HG03196 (cell line): Measurements from ENCODE around the gene CDHR5.
"Not testable (repeated sequence)": the region's sequence is repeated elsewhere in the genome, so short reads cannot be mapped to it uniquely, and the experiment has no call there.

Experiments used
- ATAC-seq: cut with Tn5 transposase; IDR thresholded peaks from one replicate; pipeline ENCODE4 v1.9.1; 2021; ENCODE audit not compliant: unreplicated experiment

The CDHR5 gene

GRCh38 chr11:624705-625635 is at the start of gene CDHR5:
CDHR5 (minus strand) TSS chr11:624955; CDS start chr11:624902, 53 bp downstream.
- no peak for ATAC-seq

GRCh38 chr11:674406-674805 is 49.7 kb upstream of the CDHR5 start:
- ATAC-seq, result no peak

DNA sequence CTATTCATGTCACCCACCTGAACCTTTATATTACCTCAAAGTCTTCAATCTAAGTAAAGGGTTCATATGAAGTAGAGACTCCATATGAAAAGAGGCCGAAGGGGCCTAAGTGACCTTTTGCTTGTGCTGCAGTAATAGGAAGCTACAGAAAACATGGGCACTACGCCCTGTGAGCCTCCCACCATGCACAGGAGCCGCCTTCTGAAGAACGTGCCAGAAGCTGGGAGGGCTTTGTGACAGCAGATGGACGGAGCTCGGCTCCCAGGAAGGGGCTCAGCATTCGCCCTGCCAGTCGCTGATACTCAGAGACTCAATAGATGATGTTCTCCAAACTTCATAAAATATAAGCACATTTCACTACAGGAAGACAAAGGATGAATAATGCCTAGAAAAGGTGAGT is 49.1 kb upstream of the CDHR5 start:
- ATAC-seq, result no peak

DNA sequence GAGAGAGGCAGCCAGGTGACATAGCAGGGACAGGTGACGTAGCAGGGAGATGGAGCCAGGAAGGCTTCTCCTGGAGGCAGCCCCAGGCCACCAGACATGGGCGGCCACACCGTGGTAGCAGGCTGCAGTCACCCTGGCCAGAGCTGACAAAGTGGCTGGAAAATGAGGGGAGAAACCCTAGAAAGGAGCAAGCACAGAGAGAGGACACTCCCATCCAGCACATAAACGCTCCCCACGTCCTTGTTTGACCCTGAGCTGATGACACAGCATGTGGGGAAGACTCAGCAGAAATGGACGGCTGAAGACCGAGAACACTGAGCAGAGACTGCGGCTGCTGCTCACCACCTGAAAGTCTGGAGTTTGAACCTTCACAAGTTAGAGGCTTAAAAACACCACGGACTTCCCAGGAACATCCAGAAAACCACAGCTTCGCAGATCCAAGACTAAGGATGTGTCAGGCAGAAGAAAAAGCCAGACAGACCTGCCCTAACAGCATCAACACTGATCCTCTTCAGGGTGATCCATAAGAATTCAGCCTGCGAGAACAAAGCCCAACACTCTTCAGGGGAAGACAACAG is 41.0 kb upstream of the CDHR5 start:
- no peak for ATAC-seq

GRCh38 chr11:665062-665703 is 40.4 kb upstream of the CDHR5 start:
- ATAC-seq, result no peak

- no peak for ATAC-seq
Observed at GRCh38 chr11:662689-663274, 38.0 kb upstream of the CDHR5 start.

DNA sequence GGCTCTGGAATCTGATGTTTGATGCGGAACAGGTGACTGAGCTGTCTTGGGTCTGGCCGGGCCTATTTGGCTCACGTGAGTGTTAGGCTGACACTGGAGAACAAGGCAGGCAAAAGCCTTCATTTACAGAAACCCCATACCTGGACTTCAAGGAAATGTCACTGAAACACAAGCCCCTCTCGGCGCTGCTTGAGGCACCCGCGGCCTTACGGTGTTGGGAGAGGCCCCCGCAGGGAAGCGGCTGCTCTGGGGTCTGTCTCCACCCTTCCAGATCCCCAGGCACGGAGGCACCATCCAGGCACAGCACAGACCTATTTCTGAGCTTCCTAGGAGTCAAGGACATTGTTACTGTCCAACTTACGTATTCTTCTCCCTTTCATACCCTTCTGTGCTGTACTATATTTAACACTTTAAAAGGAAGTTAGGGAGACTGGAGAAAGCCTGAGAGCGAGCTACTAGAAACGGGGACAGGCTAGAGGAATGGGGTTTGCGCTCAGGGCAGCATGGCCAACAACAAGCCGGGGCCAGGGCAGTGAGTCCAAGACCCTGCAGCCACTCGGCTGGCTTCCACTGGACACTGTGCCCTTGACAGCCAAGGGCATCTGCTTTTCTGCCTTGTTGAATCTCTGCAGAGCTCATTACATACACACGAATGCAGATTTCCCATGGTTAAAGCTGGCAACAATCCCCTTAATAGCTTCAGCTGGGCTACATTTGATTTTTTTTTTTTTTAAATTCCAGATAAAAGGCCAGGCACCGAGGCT is 36.1 kb upstream of the CDHR5 start:
- no peak for ATAC-seq

- ATAC-seq, result no peak
Observed at GRCh38 chr11:660281-660680, 35.5 kb upstream of the CDHR5 start.

DNA sequence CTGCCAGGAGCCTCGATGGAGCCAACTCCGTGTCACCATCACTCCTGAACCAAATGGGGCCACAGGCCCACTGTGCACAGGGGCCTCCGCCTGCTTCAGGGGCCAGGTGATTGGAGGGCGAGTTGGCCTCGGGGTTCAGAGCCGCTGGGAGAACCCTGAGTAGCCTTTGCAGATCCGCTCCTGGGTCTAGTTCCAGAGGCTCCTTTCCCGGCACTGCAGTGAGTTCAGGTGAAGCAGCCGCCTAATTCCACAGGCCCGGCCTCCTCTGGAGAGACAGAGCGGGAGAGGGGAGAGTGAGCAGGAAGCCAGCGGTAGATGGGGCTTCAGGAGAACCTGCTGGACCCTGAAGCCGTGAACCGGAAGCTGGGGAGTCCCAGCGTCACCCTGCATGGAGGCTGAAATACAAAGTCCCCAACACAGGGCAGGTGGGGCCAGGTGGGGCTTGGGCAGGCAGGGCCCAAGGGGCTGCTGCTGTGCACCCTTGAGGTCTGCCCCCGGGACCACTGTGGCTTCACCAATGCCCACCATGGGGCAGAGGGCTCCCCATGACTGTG is 34.9 kb upstream of the CDHR5 start:
- no peak for ATAC-seq

GRCh38 chr11:657691-658126 is 33.0 kb upstream of the CDHR5 start:
- no peak for ATAC-seq

DNA sequence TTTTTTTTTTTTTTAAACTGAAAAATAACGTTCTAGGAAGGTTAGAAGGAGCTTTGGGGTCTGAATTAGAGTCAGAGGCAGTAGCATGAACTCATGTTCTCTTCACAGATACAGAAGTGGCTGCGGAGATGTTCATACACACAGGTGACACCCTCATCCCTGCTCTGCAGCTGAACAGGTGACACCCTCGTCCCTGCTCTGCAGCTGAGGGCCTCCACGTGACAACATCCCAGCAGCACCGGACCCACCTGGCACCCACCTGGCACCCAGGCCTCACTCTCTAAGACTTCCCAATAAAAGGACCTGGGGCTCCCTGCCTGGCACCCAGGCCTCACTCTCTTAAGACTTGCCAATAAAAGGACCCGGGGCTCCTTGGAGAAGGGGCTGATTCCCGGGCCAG is 32.1 kb upstream of the CDHR5 start:
- no peak for ATAC-seq

- no peak for ATAC-seq
Observed at GRCh38 chr11:656426-656825, 31.7 kb upstream of the CDHR5 start.

DNA sequence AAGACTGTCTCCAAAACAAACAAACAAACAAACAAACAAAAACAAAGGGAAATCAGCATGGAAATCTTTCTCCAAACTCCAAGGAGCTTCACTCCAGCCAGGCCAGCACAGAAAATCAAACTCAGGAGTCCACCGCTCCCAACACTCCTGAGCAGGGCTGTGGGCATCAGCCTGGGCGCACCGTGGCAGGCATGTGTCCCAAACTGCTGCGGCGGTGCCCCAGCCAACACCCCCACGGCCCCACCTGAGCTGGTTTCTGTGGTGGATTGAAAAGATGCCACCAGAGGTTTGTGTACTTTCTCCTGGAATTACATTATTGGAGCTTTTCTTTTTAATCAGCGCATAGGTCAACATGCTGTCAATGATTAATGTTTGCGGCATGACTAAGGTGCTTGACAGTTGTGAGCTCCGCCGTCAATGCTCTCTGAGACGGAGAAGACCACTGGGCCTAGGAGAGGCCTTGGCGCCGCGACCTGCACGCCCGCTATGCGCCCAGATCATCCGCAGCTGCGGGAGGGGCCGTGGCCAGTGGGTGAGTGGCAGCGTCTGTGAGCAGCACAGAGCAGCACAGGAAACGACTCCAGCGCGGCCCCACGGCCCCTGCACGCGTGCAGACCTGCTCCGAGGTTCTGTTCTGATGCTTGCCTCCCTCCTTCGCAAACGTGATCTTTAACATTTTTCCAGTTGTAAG is 30.4 kb upstream of the CDHR5 start:
- ATAC-seq, result no peak

DNA sequence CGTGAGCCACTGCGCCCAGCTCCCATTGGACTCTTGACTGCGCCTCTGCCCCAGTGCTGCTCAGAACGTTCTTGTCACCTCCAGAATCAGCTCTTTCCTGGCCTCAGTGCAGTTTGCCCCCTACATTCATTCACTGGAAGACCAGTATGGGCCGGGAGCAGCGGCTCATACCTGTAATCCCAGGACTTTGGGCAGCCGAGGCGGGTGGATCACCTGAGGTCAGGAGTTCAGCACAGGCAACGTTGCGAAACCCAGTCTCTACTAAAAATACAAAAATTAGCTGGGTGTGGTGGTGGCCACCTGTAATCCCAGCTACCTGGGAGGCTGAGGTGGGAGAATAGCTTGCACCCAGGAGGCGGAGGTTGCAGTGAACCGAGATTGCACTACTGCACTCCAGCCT is 29.7 kb upstream of the CDHR5 start:
- ATAC-seq, result not testable (repeated sequence)

DNA sequence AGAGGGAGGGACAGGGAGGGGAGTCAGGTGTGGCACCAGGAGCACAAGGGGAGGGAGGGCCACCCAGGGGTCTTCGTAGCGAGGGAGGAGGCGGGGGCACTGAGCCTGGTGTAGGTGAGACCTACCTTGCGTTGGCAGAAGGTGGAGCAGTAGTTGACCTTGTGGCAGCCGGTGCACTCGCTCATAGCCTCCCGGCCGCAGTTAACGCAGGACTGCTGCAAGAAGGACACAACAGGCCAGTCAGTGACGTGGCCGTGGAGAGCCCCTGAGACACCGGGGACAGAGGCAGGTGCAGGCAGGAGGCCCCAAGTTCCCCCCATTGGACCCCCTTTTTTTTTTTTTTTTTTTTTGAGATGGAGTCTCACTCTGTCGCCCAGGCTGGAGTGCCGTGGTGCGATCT is 29.1 kb upstream of the CDHR5 start:
- no peak for ATAC-seq

DNA sequence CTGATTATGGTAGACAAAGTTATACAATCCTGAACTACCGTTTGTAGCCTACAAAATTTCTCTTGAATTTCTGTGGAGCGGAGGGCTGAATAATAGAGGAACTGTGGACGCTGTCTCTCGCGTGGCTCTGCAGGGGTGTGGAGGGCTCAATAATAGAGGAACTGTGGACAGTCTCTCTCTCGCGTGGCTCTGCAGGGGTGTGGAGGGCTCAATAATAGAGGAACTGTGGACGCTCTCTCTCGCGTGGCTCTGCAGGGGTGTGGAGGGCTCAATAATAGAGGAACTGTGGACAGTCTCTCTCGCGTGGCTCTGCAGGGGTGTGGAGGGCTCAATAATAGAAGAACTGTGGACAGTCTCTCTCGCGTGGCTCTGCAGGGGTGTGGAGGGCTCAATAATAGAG is 28.4 kb upstream of the CDHR5 start:
- ATAC-seq, result not testable (repeated sequence)

- no peak for ATAC-seq
Observed at GRCh38 chr11:650482-650881, 25.7 kb upstream of the CDHR5 start.

DNA sequence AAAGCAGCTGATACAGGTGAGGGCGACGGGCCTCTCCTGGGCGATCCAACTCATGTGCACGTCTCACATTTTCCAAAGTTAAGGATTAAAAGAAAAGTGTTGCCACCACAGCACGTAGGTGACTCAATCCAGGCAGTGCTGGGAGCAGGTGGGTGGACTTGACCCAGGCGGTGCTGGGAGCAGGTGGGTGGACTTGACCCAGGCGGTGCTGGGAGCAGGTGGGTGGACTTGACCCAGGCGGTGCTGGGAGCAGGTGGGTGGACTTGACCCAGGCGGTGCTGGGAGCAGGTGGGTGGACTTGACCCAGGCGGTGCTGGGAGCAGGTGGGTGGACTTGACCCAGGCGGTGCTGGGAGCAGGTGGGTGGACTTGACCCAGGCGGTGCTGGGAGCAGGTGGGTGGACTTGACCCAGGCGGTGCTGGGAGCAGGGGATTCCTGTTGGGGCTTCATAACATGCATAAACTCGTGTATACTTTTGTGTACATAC is 23.0 kb upstream of the CDHR5 start:
- ATAC-seq, result not testable (repeated sequence)

DNA sequence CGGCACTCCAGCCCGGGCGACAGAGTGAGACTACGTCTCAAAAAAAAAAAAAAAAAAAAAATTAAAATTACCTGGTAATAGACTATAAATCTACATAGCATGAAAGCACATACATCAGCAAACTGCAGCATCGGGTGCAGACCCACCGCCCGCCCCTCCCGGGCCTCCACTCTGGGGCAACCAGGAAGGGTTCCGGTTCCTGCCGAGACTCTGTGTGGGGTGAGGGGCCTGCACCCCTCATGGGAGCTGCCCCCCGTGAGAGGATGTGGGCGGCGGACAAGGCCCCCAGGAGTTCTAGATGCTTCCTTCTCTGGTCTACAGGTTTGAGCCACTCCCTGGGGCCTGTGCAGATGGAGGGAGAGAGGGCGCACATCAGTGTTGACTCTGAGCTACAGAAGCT is 21.5 kb upstream of the CDHR5 start:
- no peak for ATAC-seq

GRCh38 chr11:645536-645935 is 20.8 kb upstream of the CDHR5 start:
- ATAC-seq, result no peak
